Activated B cell treated with CpG ODN at 0.5 μM for 24 hours (primary cell): ENCODE data around the gene CABLES1. TPM values are rescaled to one million over a fixed set of nuclear protein-coding genes. Genes with fewer than 3 reads are reported as not detected.
A peak's percentile ranks its signal among the peaks of the same experiment; 100 is the strongest.

ENCODE experiments used
- ATAC-seq: fragments of 200-7000 bp; cut with Tn5 transposase; one replicate; pipeline ENCODE4 v1.10.0; 2021; ENCODE audit warnings: low read depth, mild to moderate bottlenecking, moderate library complexity
- CTCF ChIA-PET: fragments of 350-600 bp; sonication (Branson Sonifier 250); formaldehyde crosslinking; loops from one replicate; lab custom pipeline; 2021; ENCODE audit warnings: antibody characterized with exemption; lab: Charles Lee
- POLR2A ChIA-PET: fragments of 350-600 bp; sonication (Branson Sonifier 250); formaldehyde crosslinking; loops from one replicate; lab custom pipeline; 2021; ENCODE audit warnings: antibody characterized with exemption; lab: Charles Lee
- DNase-seq: peaks from one replicate; pipeline ENCODE4 v3.0.0; 2022
- H3K27ac Mint-ChIP-seq: one replicate; pipeline ENCODE4 v1.8.0; 2020; ENCODE audit warnings: mixed read lengths
- H3K27me3 Mint-ChIP-seq: one replicate; pipeline ENCODE4 v1.8.0; 2021; ENCODE audit warnings: mixed read lengths
- H3K36me3 Mint-ChIP-seq: one replicate; pipeline ENCODE4 v1.8.0; 2021; ENCODE audit warnings: low read depth, mixed read lengths
- H3K4me1 Mint-ChIP-seq: one replicate; pipeline ENCODE4 v1.8.0; 2021; ENCODE audit warnings: mixed read lengths
- H3K4me3 Mint-ChIP-seq: one replicate; pipeline ENCODE4 v1.8.0; 2020; ENCODE audit warnings: mild to moderate bottlenecking, mixed read lengths
- H3K9me3 Mint-ChIP-seq: one replicate; pipeline ENCODE4 v1.8.0; 2020; ENCODE audit warnings: mixed read lengths
- intact Hi-C: fragments of 100-400 bp; cut with micrococcal nuclease; formaldehyde crosslinking; loops from one replicate; pipeline ENCODE4 v1.15.1; 2024
- total RNA-seq: library from RNA; stranded (reverse); gene quantifications from 2 replicates; pipeline ENCODE4 v1.2.3, GENCODE V29; 2022
- TF ChIP-seq, protein P1 (sequence below): fragments of 200-600 bp; IDR thresholded peaks from one replicate; pipeline ENCODE4 v1.8.0; 2022; ENCODE audit warnings: antibody characterized with exemption, mild to moderate bottlenecking

CABLES1 gene
- total RNA-seq, 1 donor from 2014 or later: 32.3 TPM

GRCh38 chr18:23230686-23231085 is 95.4 kb downstream of the CABLES1 start:
- Mint-ChIP-seq H3K27ac (peak overlapping the region; percentile 97), H3K9me3 (peaks cover 2% of the 10 kb centered on the region), H3K36me3 (peaks cover 3% of the 10 kb centered on the region), H3K4me1 (peaks cover 78% of the 10 kb centered on the region), H3K4me3 (peak overlapping the region; percentile 58), H3K27me3 (no peaks in the 10 kb centered on the region)
- ATAC-seq: no peak
- TF ChIP-seq, protein P1, sequence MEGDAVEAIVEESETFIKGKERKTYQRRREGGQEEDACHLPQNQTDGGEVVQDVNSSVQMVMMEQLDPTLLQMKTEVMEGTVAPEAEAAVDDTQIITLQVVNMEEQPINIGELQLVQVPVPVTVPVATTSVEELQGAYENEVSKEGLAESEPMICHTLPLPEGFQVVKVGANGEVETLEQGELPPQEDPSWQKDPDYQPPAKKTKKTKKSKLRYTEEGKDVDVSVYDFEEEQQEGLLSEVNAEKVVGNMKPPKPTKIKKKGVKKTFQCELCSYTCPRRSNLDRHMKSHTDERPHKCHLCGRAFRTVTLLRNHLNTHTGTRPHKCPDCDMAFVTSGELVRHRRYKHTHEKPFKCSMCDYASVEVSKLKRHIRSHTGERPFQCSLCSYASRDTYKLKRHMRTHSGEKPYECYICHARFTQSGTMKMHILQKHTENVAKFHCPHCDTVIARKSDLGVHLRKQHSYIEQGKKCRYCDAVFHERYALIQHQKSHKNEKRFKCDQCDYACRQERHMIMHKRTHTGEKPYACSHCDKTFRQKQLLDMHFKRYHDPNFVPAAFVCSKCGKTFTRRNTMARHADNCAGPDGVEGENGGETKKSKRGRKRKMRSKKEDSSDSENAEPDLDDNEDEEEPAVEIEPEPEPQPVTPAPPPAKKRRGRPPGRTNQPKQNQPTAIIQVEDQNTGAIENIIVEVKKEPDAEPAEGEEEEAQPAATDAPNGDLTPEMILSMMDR: no peak
- no peak for DNase-seq
- ChIA-PET CTCF (interaction anchor here (1.1 to 1.7 kb wide), 2 partner anchors 25 to 99 kb away, joined by 3 read pairs; no protein-coding TSS in a partner anchor), POLR2A (interaction anchor here (5.1 to 7.7 kb wide), 2 partner anchors 30 to 94 kb away, joined by 23 to 150 read pairs; partner anchors contain the start of gene CABLES1)
- intact Hi-C loops: loop anchor here (1.0 to 5.0 kb wide), 11 partner anchors 12 to 782 kb away; partner anchors contain the start of genes NPC1, RBBP8 and TTC39C

- H3K9me3 Mint-ChIP-seq: peaks cover 2% of the 10 kb centered on the region
- DNase-seq (peak; percentile 58), ATAC-seq (peak; percentile 75)
- H3K27ac Mint-ChIP-seq: peak overlapping the region; percentile 97
- intact Hi-C loops: loop anchor here (1.0 to 5.0 kb wide), 11 partner anchors 11 to 781 kb away; partner anchors contain the start of genes NPC1, RBBP8 and TTC39C
- no peaks in the 10 kb centered on the region for H3K27me3 Mint-ChIP-seq
- ChIA-PET CTCF (interaction anchor here (0.9 to 1.1 kb wide), 4 partner anchors 11 to 127 kb away, joined by 3 to 5 read pairs (median 3); no protein-coding TSS in a partner anchor), POLR2A (interaction anchor here (0.6 to 2.0 kb wide), 8 partner anchors 10 to 97 kb away, joined by 3 to 27 read pairs (median 6); partner anchors contain the start of gene CABLES1)
- TF ChIP-seq, protein P1: no peak
- H3K4me1 Mint-ChIP-seq: peaks cover 74% of the 10 kb centered on the region
- peak overlapping the region; percentile 76 for H3K4me3 Mint-ChIP-seq
- H3K36me3 Mint-ChIP-seq: peaks cover 3% of the 10 kb centered on the region
Measured at GRCh38 chr18:23231340-23232021, 96.2 kb downstream of the CABLES1 start.

DNA sequence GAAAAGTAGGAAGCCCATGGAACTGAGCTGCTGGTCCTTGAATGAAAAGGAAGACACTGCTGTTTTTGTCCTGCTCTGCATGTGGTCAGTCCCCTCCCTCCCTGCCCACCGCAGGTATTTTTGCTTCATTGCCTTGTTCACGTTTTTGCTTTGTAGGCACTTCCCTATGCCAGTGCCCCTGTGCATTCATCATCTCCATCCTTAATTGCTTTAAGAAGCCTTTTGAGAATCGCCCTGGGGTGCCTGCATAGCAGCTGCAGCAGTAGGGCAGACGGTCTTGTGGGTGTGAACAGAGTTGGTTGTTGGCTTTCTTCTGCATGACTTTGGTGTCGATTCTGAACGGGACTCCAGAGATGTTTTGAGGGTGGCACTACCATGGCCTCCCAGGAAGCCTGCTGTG is 97.0 kb downstream of the CABLES1 start:
- DNase-seq (no peak), ATAC-seq (no peak)
- peak overlapping the region; percentile 97 for H3K27ac Mint-ChIP-seq
- TF ChIP-seq, protein P1: no peak
- ChIA-PET CTCF (interaction anchor here (0.9 to 1.1 kb wide), 4 partner anchors 10 to 126 kb away, joined by 3 to 5 read pairs (median 3); no protein-coding TSS in a partner anchor), POLR2A (interaction anchor here (0.6 to 2.0 kb wide), 10 partner anchors 9 to 112 kb away, joined by 3 to 27 read pairs (median 6); partner anchors contain the start of gene CABLES1)
- no peaks in the 10 kb centered on the region for H3K27me3 Mint-ChIP-seq
- H3K4me1 Mint-ChIP-seq: peaks cover 70% of the 10 kb centered on the region
- H3K9me3 Mint-ChIP-seq: peaks cover 2% of the 10 kb centered on the region
- H3K4me3 Mint-ChIP-seq: peak overlapping the region; percentile 67
- peaks cover 3% of the 10 kb centered on the region for H3K36me3 Mint-ChIP-seq
- intact Hi-C loops: loop anchor here (5.0 kb wide), 3 partner anchors 145 to 780 kb away; partner anchors contain the start of gene TTC39C

DNA sequence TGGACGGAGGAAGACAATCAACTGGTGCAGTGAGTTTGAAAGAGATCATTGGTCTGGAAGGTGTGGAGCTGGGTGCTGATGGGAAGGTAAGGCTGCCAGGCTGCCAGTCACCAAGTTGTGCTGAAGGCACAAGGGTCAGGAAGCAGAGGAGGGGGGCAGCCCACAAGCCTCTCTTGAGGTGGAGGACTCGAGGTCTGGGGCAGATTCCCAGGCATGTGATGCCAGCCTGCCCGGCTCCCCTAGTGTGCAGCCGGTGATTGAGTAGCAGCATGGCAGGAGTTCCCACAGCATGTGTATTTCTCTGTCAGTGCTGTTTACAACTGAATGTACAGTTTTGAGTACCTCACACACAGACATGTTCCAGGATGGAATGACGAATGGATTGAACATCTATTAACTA is 99.3 kb downstream of the CABLES1 start:
- Mint-ChIP-seq H3K4me3 (no peak overlapping the region), H3K27me3 (no peaks in the 10 kb centered on the region), H3K4me1 (peaks cover 62% of the 10 kb centered on the region), H3K36me3 (peaks cover 3% of the 10 kb centered on the region), H3K9me3 (peaks cover 2% of the 10 kb centered on the region), H3K27ac (peak overlapping the region; percentile 24)
- TF ChIP-seq, protein P1: no peak
- intact Hi-C loops: loop anchor here (5.0 kb wide), 3 partner anchors 143 to 778 kb away; partner anchors contain the start of gene TTC39C
- CTCF ChIA-PET: no interaction called here
- DNase-seq: no peak
- ATAC-seq: no peak
- POLR2A ChIA-PET: interaction anchor here (0.7 kb wide), 1 partner anchor 25 kb away, joined by 6 read pairs; no protein-coding TSS in a partner anchor

DNA sequence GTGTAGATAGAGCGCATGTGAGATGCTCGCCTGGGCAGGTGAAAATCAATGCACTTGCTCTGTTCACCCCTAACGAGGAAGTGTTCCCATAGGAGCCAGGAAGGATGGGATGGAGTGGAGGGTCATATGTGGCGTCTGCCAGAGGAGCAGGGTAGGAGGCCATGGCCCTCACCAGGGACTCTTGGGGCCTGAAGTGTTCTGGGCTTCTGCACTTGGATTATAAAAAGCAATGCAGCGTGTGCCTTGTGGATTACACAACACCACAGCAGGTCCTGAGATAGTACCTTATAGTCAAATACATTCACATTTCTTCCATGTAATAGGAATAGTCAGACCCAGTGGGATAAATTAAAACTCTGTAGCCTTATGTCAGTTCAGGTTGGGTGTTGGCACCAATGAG is 100.1 kb downstream of the CABLES1 start:
- no peaks in the 10 kb centered on the region for H3K27me3 Mint-ChIP-seq
- intact Hi-C loops: no loop called here
- peaks cover 2% of the 10 kb centered on the region for H3K9me3 Mint-ChIP-seq
- TF ChIP-seq, protein P1: no peak
- ChIA-PET POLR2A (interaction anchor here (3.6 kb wide), 1 partner anchor 101 kb away, joined by 23 read pairs; the partner anchor contains the start of gene CABLES1), CTCF (no interaction called here)
- no peak overlapping the region for H3K27ac Mint-ChIP-seq
- DNase-seq: no peak
- ATAC-seq: no peak
- H3K4me3 Mint-ChIP-seq: no peak overlapping the region
- peaks cover 3% of the 10 kb centered on the region for H3K36me3 Mint-ChIP-seq
- H3K4me1 Mint-ChIP-seq: peaks cover 60% of the 10 kb centered on the region
